Raji (cell line): ENCODE results near the gene ABHD8.

ENCODE experiments used
- POLR2A ChIP-seq: IDR thresholded peaks from 2 replicates; pipeline ENCODE4 v1.6.1; 2011; ENCODE audit warnings: low read depth, low read length, control low read depth; ENCODE audit not compliant: insufficient read depth

ABHD8 gene

GRCh38 chr19:17303940-17304267 lies 679 bp upstream of the ABHD8 start:
- no peak for TF ChIP-seq POLR2A

- no peak for TF ChIP-seq POLR2A
Measured at GRCh38 chr19:17302391-17303166, 646 bp downstream of the ABHD8 start.

GRCh38 chr19:17300992-17301619 lies 2.1 kb downstream of the ABHD8 start:
- no peak for TF ChIP-seq POLR2A

- no peak for TF ChIP-seq POLR2A
Measured at GRCh38 chr19:17296976-17297375, 6.2 kb downstream of the ABHD8 start.

GRCh38 chr19:17296273-17296672 lies 7.0 kb downstream of the ABHD8 start:
- TF ChIP-seq POLR2A: no peak

GRCh38 chr19:17294051-17294891 lies 9.0 kb downstream of the ABHD8 start:
- no peak for TF ChIP-seq POLR2A

GRCh38 chr19:17293605-17294004 lies 9.6 kb downstream of the ABHD8 start:
- no peak for TF ChIP-seq POLR2A

GRCh38 chr19:17292301-17293074 lies 10.7 kb downstream of the ABHD8 start:
- peak; percentile 93 for TF ChIP-seq POLR2A

GRCh38 chr19:17289489-17289888 lies 13.7 kb downstream of the ABHD8 start:
- TF ChIP-seq POLR2A: no peak

GRCh38 chr19:17286752-17287151 lies 16.5 kb downstream of the ABHD8 start:
- no peak for TF ChIP-seq POLR2A

- TF ChIP-seq POLR2A: no peak
Measured at GRCh38 chr19:17286263-17286662, 17.0 kb downstream of the ABHD8 start.

- no peak for TF ChIP-seq POLR2A
Measured at GRCh38 chr19:17285415-17286135, 17.6 kb downstream of the ABHD8 start.

GRCh38 chr19:17283504-17283996 lies 19.7 kb downstream of the ABHD8 start:
- no peak for TF ChIP-seq POLR2A

- TF ChIP-seq POLR2A: peak; percentile 72
Measured at GRCh38 chr19:17282488-17283125, 20.6 kb downstream of the ABHD8 start.
